ENCODE measurements around the gene MOAP1.

The MOAP1 gene

DNA sequence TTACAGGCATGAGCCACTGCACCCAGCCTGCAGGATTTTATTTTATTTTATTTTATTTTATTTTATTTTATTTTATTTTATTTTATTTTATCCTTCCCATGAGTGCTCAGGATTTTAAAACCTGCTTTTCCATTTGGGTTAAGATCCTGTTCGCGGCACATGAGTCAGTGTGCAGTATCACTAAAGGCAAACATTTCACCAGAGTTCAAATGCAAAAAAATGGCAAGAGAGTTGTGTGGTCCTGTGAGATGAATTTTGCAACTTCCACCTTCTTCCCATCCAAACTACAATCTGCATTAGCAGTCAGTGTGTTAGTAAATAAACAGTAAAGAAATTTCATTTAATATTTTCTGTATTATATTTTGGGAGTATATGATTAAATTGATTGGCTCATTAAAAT is 29.0 kb downstream of the MOAP1 start:
- Histone ChIP-seq H3K79me2 (ENCODE audit: low read length) (no peaks in the 10 kb centered on the region), H2AFZ (ENCODE audit: low read depth, low read length) (no peak overlapping the region), H3K4me1 (ENCODE audit: low read length) (no peaks in the 10 kb centered on the region), H3K4me2 (ENCODE audit: low read length) (no peak overlapping the region), H3K27ac (ENCODE audit: low read length) (no peak overlapping the region), H4K20me1 (ENCODE audit: insufficient read depth, low read length) (no peaks in the 10 kb centered on the region), H3K27me3 (ENCODE audit: low read depth, low read length) (no peaks in the 10 kb centered on the region), H3K9me3 (ENCODE audit: insufficient read depth, low read length) (no peaks in the 10 kb centered on the region), H3K36me3 (replicated peaks; ENCODE audit: low read depth, low read length) (no peaks in the 10 kb centered on the region), H3K4me3 (ENCODE audit: low read length) (no peak overlapping the region), H3K9ac (ENCODE audit: low read length) (no peak overlapping the region)
- TF ChIP-seq EZH2phosphoT487 (IDR thresholded peaks at IDR 0.05; ENCODE audit: low read depth), result no peak
- TF ChIP-seq, protein P1, sequence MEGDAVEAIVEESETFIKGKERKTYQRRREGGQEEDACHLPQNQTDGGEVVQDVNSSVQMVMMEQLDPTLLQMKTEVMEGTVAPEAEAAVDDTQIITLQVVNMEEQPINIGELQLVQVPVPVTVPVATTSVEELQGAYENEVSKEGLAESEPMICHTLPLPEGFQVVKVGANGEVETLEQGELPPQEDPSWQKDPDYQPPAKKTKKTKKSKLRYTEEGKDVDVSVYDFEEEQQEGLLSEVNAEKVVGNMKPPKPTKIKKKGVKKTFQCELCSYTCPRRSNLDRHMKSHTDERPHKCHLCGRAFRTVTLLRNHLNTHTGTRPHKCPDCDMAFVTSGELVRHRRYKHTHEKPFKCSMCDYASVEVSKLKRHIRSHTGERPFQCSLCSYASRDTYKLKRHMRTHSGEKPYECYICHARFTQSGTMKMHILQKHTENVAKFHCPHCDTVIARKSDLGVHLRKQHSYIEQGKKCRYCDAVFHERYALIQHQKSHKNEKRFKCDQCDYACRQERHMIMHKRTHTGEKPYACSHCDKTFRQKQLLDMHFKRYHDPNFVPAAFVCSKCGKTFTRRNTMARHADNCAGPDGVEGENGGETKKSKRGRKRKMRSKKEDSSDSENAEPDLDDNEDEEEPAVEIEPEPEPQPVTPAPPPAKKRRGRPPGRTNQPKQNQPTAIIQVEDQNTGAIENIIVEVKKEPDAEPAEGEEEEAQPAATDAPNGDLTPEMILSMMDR (IDR thresholded peaks at IDR 0.05; ENCODE audit: low read depth, low read length), result no peak

DNA sequence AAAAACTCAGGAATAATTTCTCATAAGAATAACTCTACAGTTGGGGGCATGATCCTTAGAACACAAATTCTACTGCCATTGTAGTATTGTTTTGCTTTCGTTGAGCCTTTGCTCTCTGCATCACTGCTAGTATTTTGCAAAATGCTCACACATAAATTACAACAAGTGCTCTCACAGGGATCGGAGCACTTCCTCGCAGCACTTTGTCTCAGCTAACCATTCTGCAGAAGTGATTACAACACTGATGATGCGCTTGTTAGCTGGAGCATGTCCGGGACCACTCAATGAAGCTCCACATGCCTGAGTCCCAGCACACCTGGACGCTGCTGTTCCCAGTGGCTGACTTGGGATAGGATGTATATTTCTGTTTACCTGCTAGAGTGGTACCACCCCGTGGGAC is 31.6 kb downstream of the MOAP1 start:
- TF ChIP-seq, protein P1 (IDR thresholded peaks at IDR 0.05; ENCODE audit: low read depth, low read length), result no peak
- no peak for TF ChIP-seq EZH2phosphoT487 (IDR thresholded peaks at IDR 0.05; ENCODE audit: low read depth)
- Histone ChIP-seq H3K79me2 (ENCODE audit: low read length) (no peaks in the 10 kb centered on the region), H4K20me1 (ENCODE audit: insufficient read depth, low read length) (no peaks in the 10 kb centered on the region), H3K4me3 (ENCODE audit: low read length) (no peak overlapping the region), H3K9ac (ENCODE audit: low read length) (no peak overlapping the region), H3K4me2 (ENCODE audit: low read length) (no peak overlapping the region), H3K4me1 (ENCODE audit: low read length) (peaks cover 8% of the 10 kb centered on the region), H3K36me3 (replicated peaks; ENCODE audit: low read depth, low read length) (no peaks in the 10 kb centered on the region), H3K27me3 (ENCODE audit: low read depth, low read length) (no peaks in the 10 kb centered on the region), H3K9me3 (ENCODE audit: insufficient read depth, low read length) (no peaks in the 10 kb centered on the region), H3K27ac (ENCODE audit: low read length) (no peak overlapping the region), H2AFZ (ENCODE audit: low read depth, low read length) (no peak overlapping the region)

DNA sequence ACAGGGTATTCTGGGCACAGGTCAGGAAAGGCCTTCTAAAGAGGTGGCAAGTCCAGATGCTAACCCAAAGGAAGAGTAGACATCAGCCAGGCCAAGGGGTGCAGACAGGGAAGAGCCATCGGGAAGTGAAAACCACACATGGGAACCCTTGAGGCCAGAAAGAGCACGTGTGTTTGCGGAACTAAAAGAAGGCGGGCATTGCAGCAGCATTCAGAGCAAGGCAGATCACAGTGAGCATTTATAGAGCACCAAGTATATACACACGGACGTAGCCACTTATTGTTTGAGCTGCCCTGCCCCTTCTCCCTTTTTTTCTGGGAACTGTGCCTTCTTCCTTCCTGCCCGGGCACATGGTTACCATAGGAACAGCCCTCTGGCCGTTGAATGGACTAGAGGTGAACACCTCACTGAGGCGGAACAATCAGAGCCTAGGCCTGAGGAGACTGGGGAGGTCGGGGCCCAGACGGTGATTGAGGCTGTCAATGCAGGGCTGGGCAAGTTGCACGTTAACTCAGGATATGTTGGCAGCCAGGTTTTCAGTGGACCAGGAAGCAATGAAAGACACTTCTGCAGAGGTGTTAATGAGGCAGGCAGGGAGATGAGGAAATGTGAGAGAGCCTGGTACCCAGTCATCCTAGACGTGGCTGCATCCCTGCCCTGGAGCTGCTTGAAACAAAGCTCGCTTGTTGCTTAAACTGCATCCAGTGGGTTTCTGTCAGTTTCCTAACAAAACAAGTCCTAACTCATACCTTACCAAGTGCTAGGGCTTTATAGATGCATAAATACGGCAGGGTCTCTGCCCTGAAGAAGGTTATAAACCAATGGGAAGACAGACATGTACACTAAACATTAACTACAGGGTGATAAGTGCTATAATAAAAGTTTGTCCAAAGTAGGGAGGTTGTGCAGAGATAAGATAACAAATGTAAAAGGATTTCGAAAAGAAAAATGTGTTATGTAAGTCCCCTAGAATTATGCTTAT is 34.2 kb downstream of the MOAP1 start:
- H3K9ac ChIP-seq (ENCODE audit: low read length), result no peak overlapping the region
- H3K27me3 ChIP-seq (ENCODE audit: low read depth, low read length), result no peaks in the 10 kb centered on the region; the same call in 1 of the 2 replicates
- H3K36me3 ChIP-seq (replicated peaks; ENCODE audit: low read depth, low read length), result no peaks in the 10 kb centered on the region
- no peaks in the 10 kb centered on the region for H3K9me3 ChIP-seq (ENCODE audit: insufficient read depth, low read length)
- H4K20me1 ChIP-seq (ENCODE audit: insufficient read depth, low read length), result no peaks in the 10 kb centered on the region
- H3K4me1 ChIP-seq (ENCODE audit: low read length), result peaks cover 17% of the 10 kb centered on the region
- no peaks in the 10 kb centered on the region for H3K79me2 ChIP-seq (ENCODE audit: low read length)
- no peak for TF ChIP-seq EZH2phosphoT487 (IDR thresholded peaks at IDR 0.05; ENCODE audit: low read depth)
- TF ChIP-seq, protein P1 (IDR thresholded peaks at IDR 0.05; ENCODE audit: low read depth, low read length), result no peak
- no peak overlapping the region for H2AFZ ChIP-seq (ENCODE audit: low read depth, low read length)
- H3K27ac ChIP-seq (ENCODE audit: low read length), result no peak overlapping the region
- H3K4me2 ChIP-seq (ENCODE audit: low read length), result peak overlapping the region; percentile 27; the same call in 1 of the 2 replicates
- no peak overlapping the region for H3K4me3 ChIP-seq (ENCODE audit: low read length)

DNA sequence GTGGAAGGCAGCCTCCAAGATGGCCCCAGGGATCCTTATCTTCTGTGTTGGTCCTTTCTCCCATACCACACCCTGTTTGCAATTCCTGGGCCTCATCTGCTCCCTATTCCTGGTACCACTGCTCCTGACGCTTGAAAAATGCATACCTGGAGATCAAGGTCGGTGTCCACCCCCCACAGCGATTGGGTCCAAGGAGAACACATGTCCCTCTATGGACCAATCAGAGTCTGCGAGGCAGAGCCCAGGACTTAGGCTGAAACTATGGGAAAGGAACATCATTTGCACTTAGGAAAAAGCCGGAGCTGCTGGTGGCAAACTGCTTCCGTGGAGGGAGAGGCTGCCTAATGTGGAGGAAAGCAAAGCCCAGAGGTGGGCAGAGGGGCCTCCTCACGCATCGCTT is 35.7 kb downstream of the MOAP1 start:
- H3K4me3 ChIP-seq (ENCODE audit: low read length), result no peak overlapping the region
- H3K9me3 ChIP-seq (ENCODE audit: insufficient read depth, low read length), result no peaks in the 10 kb centered on the region
- H3K27me3 ChIP-seq (ENCODE audit: low read depth, low read length), result no peaks in the 10 kb centered on the region; the same call in 1 of the 2 replicates
- no peak overlapping the region for H2AFZ ChIP-seq (ENCODE audit: low read depth, low read length)
- H3K79me2 ChIP-seq (ENCODE audit: low read length), result no peaks in the 10 kb centered on the region
- H3K4me1 ChIP-seq (ENCODE audit: low read length), result peaks cover 17% of the 10 kb centered on the region
- H3K4me2 ChIP-seq (ENCODE audit: low read length), result no peak overlapping the region
- H3K9ac ChIP-seq (ENCODE audit: low read length), result no peak overlapping the region
- no peaks in the 10 kb centered on the region for H4K20me1 ChIP-seq (ENCODE audit: insufficient read depth, low read length)
- no peaks in the 10 kb centered on the region for H3K36me3 ChIP-seq (replicated peaks; ENCODE audit: low read depth, low read length)
- H3K27ac ChIP-seq (ENCODE audit: low read length), result no peak overlapping the region
- TF ChIP-seq, protein P1 (IDR thresholded peaks at IDR 0.05; ENCODE audit: low read depth, low read length), result no peak
- TF ChIP-seq EZH2phosphoT487 (IDR thresholded peaks at IDR 0.05; ENCODE audit: low read depth), result no peak

Data from OCI-LY3 (cell line).